DMS153 treated with DMSO at 0.1 percent for 48 hours (cell line): Measurements from ENCODE around the gene CHD2.

Experiments used
- DNase-seq: peaks from one replicate; lab custom pipeline; 2025; ENCODE audit not compliant: unreplicated experiment; lab: John Stamatoyannopoulos, UW

Gene CHD2

GRCh38 chr15:92885224-92886041 lies 14.7 kb upstream of the CHD2 start:
- DNase-seq: no peak

DNA sequence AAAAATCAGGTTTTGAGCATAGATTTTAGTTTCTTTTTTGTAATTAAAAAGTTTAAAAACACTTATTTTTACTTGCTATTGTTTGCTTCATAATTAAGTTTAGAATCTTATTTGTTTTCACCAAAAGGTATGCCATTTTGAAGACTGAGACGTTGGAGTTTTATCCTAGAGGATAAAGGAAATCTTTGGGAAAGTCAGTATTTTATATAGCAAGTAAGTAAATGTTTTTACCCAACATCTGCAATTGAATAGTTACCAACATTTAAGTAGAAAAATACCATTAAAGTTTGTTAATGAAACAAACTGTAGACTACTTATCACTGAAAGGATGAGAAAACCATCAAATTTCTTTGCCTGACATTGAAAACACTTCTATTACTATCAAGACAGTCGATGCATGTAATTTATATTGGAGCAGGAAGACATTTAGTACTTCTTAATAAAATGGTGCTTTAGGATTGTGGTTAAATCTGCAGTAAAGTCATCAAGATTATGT lies 14.0 kb upstream of the CHD2 start:
- DNase-seq: no peak

- DNase-seq: no peak
Measured at GRCh38 chr15:92886815-92887214, 13.3 kb upstream of the CHD2 start.

DNA sequence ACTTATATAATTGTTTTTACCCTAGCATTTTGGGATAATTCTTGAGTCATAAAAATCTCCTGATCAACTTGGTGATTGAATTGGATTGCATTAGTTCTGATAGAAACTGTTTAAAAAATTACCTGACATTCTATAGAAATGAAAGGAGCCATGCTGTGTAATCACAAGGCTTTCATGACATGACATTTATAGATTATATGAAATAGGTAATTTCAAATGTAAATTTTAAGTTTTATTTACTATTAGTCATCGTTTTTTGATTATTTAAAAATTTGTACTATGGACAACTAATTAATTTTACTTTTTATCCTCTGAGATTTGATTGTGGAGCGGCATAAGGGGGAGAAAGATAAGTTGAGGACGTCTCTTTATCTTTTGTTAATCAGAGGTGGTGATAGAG lies 12.3 kb upstream of the CHD2 start:
- no peak for DNase-seq

DNA sequence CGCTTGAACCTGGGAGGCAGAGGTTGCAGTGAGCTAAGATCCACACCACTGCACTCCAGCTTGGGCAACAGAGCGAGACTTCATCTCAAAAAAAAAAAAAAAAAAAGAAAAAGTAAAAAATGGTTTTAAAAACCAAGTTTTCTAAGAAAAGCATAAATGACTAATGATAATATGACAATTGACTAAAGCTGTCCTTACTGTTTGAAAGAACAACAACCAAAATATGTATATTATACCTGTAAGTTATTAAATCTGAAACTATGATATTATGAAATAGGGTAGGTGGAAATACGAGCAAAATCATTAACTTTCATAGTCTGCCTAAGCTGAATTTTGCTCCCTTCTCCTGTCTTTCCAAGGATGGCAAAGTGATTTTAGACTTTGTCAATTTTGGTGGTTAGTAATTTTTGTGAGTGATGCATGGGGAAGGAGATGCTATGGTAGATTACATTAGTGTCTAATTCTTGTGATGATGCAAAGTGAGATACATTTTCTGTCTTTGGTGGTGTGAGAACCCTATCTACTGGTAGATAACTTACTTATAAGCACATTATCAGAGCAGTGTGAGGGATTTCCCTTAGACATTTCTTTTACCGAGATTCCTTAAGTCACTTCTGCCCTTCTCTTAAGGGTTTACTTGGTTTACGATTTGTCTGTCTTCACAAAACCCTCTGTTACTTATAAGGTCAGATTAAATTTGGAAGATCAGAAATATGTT lies 10.6 kb upstream of the CHD2 start:
- no peak for DNase-seq

- no peak for DNase-seq
Measured at GRCh38 chr15:92891533-92892200, 8.5 kb upstream of the CHD2 start.

DNA sequence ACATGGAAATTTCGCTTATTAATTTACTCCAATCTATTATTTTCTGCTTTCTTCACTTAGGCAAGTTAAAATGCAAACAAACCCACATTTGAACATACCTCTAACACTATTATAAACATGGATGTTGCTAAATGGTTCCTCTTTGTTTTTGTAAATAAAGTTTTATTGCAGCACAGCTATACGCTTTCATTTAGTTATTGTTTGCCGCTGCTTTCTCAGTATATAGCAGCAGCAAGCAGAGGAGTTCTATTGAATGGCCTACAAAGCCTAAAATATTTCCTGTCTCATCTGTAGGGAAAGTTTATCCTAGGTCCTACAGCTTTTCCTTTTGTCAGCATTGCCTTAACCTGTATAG lies 7.9 kb upstream of the CHD2 start:
- no peak for DNase-seq

DNA sequence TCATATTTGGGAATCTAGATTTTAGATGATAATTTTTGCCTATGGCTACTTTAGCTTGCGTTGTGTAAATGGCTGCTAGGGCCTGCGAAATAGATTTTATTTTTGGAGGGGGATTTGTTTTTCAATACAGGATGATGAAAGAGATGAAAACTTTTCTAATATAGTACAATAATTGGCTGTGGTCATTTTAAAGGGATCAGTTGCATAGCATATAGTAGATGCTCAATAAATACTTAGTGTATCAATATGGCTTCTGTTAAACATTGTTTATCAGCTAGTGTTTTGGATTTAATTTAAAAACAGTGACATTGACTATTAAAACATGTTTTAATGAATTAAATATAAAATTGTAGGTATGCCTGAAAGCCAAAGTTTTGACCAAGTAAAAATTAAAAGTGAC lies 6.9 kb upstream of the CHD2 start:
- DNase-seq: no peak

DNA sequence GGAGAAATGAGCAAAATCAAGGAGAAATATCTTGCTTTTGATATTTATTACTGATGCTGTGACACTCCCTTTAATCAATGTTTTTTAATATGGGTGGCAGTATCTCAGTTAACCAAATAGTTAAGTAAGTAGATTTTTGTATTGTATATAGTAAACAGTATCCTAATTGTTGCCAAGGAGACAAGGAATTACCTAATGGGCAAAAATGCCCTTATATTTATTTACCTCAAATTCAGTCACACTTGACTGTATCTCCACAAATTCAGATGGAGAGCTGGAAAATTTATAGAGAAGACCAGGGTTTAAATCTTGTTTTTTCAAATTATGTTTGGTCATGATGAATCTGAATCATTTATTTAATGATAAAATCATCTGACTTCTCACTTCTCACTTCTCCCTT lies 3.6 kb upstream of the CHD2 start:
- no peak for DNase-seq

GRCh38 chr15:92897620-92898019 lies 2.5 kb upstream of the CHD2 start:
- no peak for DNase-seq

DNA sequence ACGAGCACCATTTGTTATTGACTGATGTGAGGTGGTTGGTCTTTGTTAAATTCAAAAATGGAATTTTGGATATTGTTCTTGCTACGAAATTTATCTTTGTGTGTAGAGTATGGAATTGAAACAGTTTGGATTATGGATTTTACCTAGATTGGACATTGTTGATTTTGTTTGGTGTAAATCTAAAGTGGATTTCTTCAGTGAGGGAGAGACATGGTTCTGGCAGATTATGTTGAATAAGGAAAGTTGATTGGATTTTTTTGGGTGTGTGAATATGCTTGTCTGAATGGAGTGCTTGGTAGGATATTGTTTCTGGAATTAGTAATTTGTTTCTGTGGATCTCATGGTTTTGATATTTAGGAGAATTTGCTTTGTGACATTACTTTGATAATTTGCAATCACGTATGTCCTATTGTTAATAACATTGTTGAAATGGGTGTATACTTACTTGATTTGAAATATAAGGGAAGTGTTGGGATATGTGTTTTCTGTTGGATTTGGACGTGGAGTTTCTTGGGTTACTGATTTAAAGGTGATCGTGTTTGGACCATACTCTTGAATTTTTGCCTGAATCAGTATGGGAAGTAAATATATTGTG lies 1.0 kb upstream of the CHD2 start:
- DNase-seq: no peak

GRCh38 chr15:92899601-92899947 lies 550 bp upstream of the CHD2 start:
- no peak for DNase-seq

- DNase-seq: no peak
Measured at GRCh38 chr15:92900731-92901071, 577 bp downstream of the CHD2 start.

- DNase-seq: no peak
Measured at GRCh38 chr15:92901072-92901761, 1.1 kb downstream of the CHD2 start.

DNA sequence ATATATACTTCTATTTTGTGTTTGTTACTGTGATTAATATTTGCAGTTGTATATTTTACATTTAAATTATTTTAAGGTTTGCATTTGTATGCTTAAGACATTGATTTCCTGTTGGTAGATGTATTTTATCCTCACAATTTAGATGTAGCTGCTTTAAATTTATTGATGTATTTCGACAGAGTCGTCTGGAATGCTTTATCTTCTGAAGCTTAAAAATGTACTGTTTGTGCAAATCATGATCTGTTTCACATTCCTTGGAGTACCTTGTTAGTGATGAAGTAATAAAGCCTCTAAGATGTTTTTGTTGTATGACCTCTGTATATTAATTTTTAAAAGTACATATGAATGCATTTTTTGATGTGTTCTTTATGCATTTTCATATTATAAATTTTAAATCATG lies 1.9 kb downstream of the CHD2 start:
- no peak for DNase-seq

GRCh38 chr15:92902737-92903593 lies 2.8 kb downstream of the CHD2 start:
- DNase-seq: no peak

- peak; percentile 61 for DNase-seq
Measured at GRCh38 chr15:92903631-92903965, 3.5 kb downstream of the CHD2 start.

GRCh38 chr15:92903966-92904721 lies 4.0 kb downstream of the CHD2 start:
- DNase-seq: peak; percentile 79

DNA sequence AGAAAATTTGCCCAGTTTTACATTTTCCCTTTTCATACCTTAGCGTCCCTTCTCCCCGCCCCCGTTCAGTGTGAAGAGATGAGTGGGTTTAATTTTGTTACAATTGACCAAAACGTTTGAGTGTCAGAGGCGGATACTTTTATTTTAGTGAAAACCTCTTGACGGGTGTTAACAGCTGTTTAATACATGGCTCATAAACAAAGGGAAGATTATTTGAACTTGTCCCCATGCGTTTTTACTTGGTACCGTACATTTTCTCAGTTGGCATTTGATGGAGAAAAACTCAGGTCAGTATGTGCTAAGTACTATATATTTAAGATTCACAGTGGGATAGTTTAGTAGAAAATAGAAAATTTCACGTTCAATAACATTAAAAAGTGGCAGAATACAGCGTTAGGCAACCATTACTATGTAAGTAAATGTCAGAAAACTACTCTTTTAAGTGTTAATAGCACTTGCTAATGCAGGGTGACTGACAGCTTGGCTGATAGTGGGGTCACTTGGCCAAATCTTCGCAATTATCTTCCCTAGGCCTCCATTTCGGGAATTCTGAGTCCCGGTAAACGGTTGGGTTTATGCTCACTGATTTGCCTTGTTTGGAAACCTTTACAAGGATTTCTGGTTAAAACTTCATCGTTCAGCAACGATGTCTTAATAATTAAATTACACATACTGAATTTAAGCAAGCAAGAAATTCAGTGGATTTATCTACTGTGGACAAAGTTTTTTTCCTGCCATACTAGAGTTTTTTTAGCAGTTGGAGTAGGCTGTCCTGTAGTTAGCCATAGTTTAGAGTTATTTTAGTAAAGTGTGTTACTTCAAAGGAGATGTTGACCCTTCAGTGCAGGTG lies 4.8 kb downstream of the CHD2 start:
- no peak for DNase-seq
